SK-N-SH (cell line): ENCODE measurements around the gene BOD1L1. TPM values are rescaled to one million over a fixed set of nuclear protein-coding genes. Genes with fewer than 3 reads are reported as not detected.
"Not testable (repeated sequence)": the region's sequence is repeated elsewhere in the genome, so short reads cannot be mapped to it uniquely, and the experiment has no call there.

Experiments used
- CTCF ChIA-PET: fragments of 300-600, 350-600 bp; formaldehyde crosslinking; extraction: SDS; loops from one replicate; lab custom pipeline; 2021; lab: Yijun Ruan, JAX
- POLR2A ChIA-PET: fragments of 350-600 bp; sonication (Branson Sonifier 250); formaldehyde crosslinking; extraction: SDS; loops from one replicate; lab custom pipeline; 2020; ENCODE audit warnings: antibody characterized with exemption, inconsistent platforms; lab: Yijun Ruan, JAX
- DNase-seq: peaks from one replicate; pipeline ENCODE4 v3.0.0; 2012
- H2AFZ ChIP-seq: fragments of 200-600 bp; sonication (generic); 2 replicates; pipeline ENCODE4 v1.8.1; 2016; ENCODE audit warnings: antibody characterized with exemption, mild to moderate bottlenecking, low read depth
- H3F3A ChIP-seq: fragments of 200-600 bp; sonication (generic); replicated peaks from 2 replicates; pipeline ENCODE3; 2016; ENCODE audit warnings: antibody characterized with exemption, mild to moderate bottlenecking; ENCODE audit not compliant: insufficient read depth
- H3K27ac ChIP-seq, 2 experiments: fragments of 200-500 bp in 1 of 2; fragments of 200-600 bp in 1 of 2; sonication (Bioruptor generic) in 1 of 2; sonication (generic), shearing (Covaris generic) in 1 of 2; 2 replicates each; pipeline versions ENCODE4 v1.5.1 to v1.6.1; 2014 to 2016; ENCODE audit warnings: low read depth in 2 of 2, inconsistent platforms in 1 of 2, low read length in 1 of 2, mild to moderate bottlenecking in 1 of 2, mixed read lengths in 1 of 2
- H3K27me3 ChIP-seq: fragments of 200-600 bp; sonication (generic), shearing (Covaris generic); 2 replicates; pipeline ENCODE4 v1.6.1; 2016; ENCODE audit warnings: mixed run types; ENCODE audit not compliant: insufficient read depth
- H3K36me3 ChIP-seq, 2 experiments: fragments of 200-500 bp in 1 of 2; fragments of 200-600 bp in 1 of 2; sonication (Bioruptor generic) in 1 of 2; sonication (generic) in 1 of 2; replicated peaks in 1 of 2; 2 replicates each; pipeline versions ENCODE3 to v1.5.1; 2014 to 2016; ENCODE audit warnings: low read length in 1 of 2, mild to moderate bottlenecking in 1 of 2; ENCODE audit not compliant: insufficient read depth in 2 of 2, control insufficient read depth in 1 of 2
- H3K4me1 ChIP-seq, 2 experiments: fragments of 200-500 bp in 1 of 2; fragments of 200-600 bp in 1 of 2; sonication (Bioruptor generic) in 1 of 2; sonication (generic), shearing (Covaris generic) in 1 of 2; 2 replicates each; pipeline versions ENCODE4 v1.5.1 to v1.6.1; 2014 to 2016; ENCODE audit warnings: low read depth in 1 of 2, low read length in 1 of 2, mixed run types in 1 of 2; ENCODE audit not compliant: insufficient read depth in 2 of 2, control insufficient read depth in 1 of 2
- H3K4me2 ChIP-seq: fragments of 200-600 bp; sonication (generic), shearing (Covaris generic); 2 replicates; pipeline ENCODE4 v1.6.1; 2017; ENCODE audit warnings: mixed run types
- H3K4me3 ChIP-seq, 2 experiments: fragments of 200-500 bp in 1 of 2; fragments of 200-600 bp in 1 of 2; sonication (Bioruptor generic) in 1 of 2; sonication (generic), shearing (Covaris generic) in 1 of 2; 2 replicates each; pipeline versions ENCODE4 v1.5.1 to v1.8.1; 2014 to 2016; ENCODE audit warnings: low read depth in 2 of 2, inconsistent platforms in 1 of 2, low read length in 1 of 2, mild to moderate bottlenecking in 1 of 2, mixed read lengths in 1 of 2, moderate library complexity in 1 of 2
- H3K79me2 ChIP-seq: fragments of 200-600 bp; sonication (generic); 2 replicates; pipeline ENCODE4 v1.8.1; 2017; ENCODE audit warnings: mild to moderate bottlenecking; ENCODE audit not compliant: insufficient read depth
- H3K9ac ChIP-seq: fragments of 200-600 bp; sonication (generic); 2 replicates; pipeline ENCODE4 v1.6.1; 2017; ENCODE audit warnings: mixed run types
- H3K9me2 ChIP-seq: fragments of 200-600 bp; sonication (generic); 2 replicates; pipeline ENCODE4 v1.6.1; 2017; ENCODE audit warnings: mixed run types
- H3K9me3 ChIP-seq: fragments of 200-600 bp; sonication (generic); 2 replicates; pipeline ENCODE4 v1.6.1; 2017; ENCODE audit warnings: mixed run types, mild to moderate bottlenecking, moderate library complexity
- H4K20me1 ChIP-seq: fragments of 200-600 bp; sonication (generic); 2 replicates; pipeline ENCODE4 v1.6.1; 2017; ENCODE audit warnings: mild to moderate bottlenecking, mixed run types; ENCODE audit not compliant: insufficient read depth
- GATA2 ChIP-seq: sonication (generic); formaldehyde crosslinking; IDR thresholded peaks from 2 replicates; pipeline ENCODE4 v1.5.0; 2020; ENCODE audit warnings: mild to moderate bottlenecking, missing genetic modification reagents
- PBX3 ChIP-seq: IDR thresholded peaks from 2 replicates; pipeline ENCODE4; 2012
- POLR2AphosphoS5 ChIP-seq: IDR thresholded peaks from 2 replicates; pipeline ENCODE4 v1.6.1; 2012; ENCODE audit warnings: low read depth, low read length
- SMC3 ChIP-seq: IDR thresholded peaks from 2 replicates; pipeline ENCODE4 v1.6.1; 2012; ENCODE audit warnings: low read depth, low read length, improper control_type of control experiment
- WGBS: methylation state at CpG from one replicate; pipeline ENCODE4 v1.1.6; 2017; ENCODE audit warnings: low lambda C conversion rate; 5-methylcytosine and 5-hydroxymethylcytosine counted together
- polyA plus RNA-seq, 3 experiments: library from polyadenylated mRNA; depleted of rRNA; stranded (reverse); fragments of >200 nt; gene quantifications; 2 replicates each; pipeline ENCODE4 v1.2.3, GENCODE V29; 2012
- TF ChIP-seq, protein P1 (sequence below): IDR thresholded peaks from 2 replicates; pipeline ENCODE4 v1.6.1; 2012; ENCODE audit warnings: mild to moderate bottlenecking, low read depth, low read length, moderate library complexity
- TF ChIP-seq, protein P2 (sequence below): IDR thresholded peaks from 2 replicates; pipeline ENCODE4 v1.4.0; 2012; ENCODE audit warnings: low read depth, borderline replicate concordance

The BOD1L1 gene
- polyA plus RNA-seq, 1 of the 3 experiments (the other 2 are of a cell fraction) = 12.5 TPM

DNA sequence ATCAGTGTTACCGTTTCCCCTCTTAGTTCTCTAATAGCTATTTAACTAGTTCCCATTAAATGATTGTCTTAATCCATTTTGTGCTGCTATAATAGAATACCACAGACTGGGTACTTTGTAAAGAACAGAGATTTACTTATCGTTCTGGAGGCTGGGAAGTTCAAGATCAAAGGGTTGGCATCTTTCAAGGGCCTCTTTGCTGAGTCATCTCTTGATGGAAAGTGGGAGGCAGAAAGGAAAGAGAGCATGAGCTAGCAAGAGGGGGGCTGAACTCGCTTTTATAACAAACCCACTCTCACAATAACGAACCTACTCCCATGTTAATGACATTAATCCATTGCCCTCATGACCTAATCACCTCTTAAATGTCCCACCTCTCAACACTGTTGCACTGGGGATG lies 65.9 kb downstream of the BOD1L1 start:
- Histone ChIP-seq H4K20me1 (no peaks in the 10 kb centered on the region), H3K36me3 (peaks cover 0 to 6% of the 10 kb centered on the region in 2 experiments), H2AFZ (no peak overlapping the region; the same call in 1 of the 2 replicates), H3K9me2 (no peaks in the 10 kb centered on the region), H3K9ac (no peak overlapping the region), H3K4me3 (no peak overlapping the region), H3K9me3 (no peaks in the 10 kb centered on the region), H3K4me1 (peaks cover 0 to 12% of the 10 kb centered on the region in 2 experiments; a peak in 1 of 4 replicates), H3F3A (peaks cover 13% of the 10 kb centered on the region), H3K27ac (no peak overlapping the region), H3K27me3 (no peaks in the 10 kb centered on the region), H3K79me2 (no peaks in the 10 kb centered on the region), H3K4me2 (no peak overlapping the region)
- WGBS = 38% methylated on average over 4 of the region's 4 CpGs
- no peak for DNase-seq
- TF ChIP-seq, protein P1, sequence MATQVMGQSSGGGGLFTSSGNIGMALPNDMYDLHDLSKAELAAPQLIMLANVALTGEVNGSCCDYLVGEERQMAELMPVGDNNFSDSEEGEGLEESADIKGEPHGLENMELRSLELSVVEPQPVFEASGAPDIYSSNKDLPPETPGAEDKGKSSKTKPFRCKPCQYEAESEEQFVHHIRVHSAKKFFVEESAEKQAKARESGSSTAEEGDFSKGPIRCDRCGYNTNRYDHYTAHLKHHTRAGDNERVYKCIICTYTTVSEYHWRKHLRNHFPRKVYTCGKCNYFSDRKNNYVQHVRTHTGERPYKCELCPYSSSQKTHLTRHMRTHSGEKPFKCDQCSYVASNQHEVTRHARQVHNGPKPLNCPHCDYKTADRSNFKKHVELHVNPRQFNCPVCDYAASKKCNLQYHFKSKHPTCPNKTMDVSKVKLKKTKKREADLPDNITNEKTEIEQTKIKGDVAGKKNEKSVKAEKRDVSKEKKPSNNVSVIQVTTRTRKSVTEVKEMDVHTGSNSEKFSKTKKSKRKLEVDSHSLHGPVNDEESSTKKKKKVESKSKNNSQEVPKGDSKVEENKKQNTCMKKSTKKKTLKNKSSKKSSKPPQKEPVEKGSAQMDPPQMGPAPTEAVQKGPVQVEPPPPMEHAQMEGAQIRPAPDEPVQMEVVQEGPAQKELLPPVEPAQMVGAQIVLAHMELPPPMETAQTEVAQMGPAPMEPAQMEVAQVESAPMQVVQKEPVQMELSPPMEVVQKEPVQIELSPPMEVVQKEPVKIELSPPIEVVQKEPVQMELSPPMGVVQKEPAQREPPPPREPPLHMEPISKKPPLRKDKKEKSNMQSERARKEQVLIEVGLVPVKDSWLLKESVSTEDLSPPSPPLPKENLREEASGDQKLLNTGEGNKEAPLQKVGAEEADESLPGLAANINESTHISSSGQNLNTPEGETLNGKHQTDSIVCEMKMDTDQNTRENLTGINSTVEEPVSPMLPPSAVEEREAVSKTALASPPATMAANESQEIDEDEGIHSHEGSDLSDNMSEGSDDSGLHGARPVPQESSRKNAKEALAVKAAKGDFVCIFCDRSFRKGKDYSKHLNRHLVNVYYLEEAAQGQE = no peak
- TF ChIP-seq, protein P2, sequence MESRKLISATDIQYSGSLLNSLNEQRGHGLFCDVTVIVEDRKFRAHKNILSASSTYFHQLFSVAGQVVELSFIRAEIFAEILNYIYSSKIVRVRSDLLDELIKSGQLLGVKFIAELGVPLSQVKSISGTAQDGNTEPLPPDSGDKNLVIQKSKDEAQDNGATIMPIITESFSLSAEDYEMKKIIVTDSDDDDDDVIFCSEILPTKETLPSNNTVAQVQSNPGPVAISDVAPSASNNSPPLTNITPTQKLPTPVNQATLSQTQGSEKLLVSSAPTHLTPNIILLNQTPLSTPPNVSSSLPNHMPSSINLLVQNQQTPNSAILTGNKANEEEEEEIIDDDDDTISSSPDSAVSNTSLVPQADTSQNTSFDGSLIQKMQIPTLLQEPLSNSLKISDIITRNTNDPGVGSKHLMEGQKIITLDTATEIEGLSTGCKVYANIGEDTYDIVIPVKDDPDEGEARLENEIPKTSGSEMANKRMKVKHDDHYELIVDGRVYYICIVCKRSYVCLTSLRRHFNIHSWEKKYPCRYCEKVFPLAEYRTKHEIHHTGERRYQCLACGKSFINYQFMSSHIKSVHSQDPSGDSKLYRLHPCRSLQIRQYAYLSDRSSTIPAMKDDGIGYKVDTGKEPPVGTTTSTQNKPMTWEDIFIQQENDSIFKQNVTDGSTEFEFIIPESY = no peak
- TF ChIP-seq PBX3 (no peak), GATA2 (CRISPR knock-in tag) (no peak), POLR2AphosphoS5 (no peak), SMC3 (no peak)
- ChIA-PET CTCF (interaction anchor here (0.9 to 1.4 kb wide), 2 partner anchors 14 to 709 kb away, joined by 3 to 5 read pairs; no protein-coding TSS in a partner anchor), POLR2A (no interaction called here)

DNA sequence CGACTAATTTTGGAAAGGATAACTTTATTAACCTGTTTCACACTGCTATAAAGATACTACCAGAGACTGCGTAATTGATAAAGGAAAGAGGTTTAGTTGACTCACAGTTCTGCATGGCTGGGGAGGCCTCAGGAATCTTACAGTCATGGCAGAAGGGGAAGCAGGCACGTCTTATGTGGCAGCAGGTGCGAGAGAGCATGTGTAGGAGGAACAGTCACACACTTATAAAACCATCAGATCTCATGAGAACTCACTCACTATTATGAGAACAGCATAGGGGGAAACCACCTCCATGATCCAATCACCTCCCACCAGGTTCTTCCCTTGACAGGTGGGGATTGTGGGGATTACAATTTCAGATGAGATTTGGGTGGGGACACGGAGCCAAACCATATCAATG lies 67.4 kb downstream of the BOD1L1 start:
- H3K36me3 ChIP-seq, H3K27ac ChIP-seq, H3K9me2 ChIP-seq, H2AFZ ChIP-seq, H3K79me2 ChIP-seq, H3K9ac ChIP-seq, H4K20me1 ChIP-seq, POLR2A ChIA-PET, H3K4me2 ChIP-seq, DNase-seq, H3K9me3 ChIP-seq, H3K4me3 ChIP-seq, H3K27me3 ChIP-seq: not testable (repeated sequence)
- Histone ChIP-seq H3K4me1 (peaks cover 0 to 12% of the 10 kb centered on the region in 2 experiments; a peak in 1 of 4 replicates), H3F3A (peaks cover 11% of the 10 kb centered on the region)
- 47% methylated on average over 5 of the region's 5 CpGs for WGBS
- CTCF ChIA-PET = interaction anchor here (0.6 to 1.8 kb wide), 2 partner anchors 12 to 1740 kb away, joined by 3 to 12 read pairs; no protein-coding TSS in a partner anchor
